ENCODE measurements around the gene GDNF. TPM values are rescaled to one million over a fixed set of nuclear protein-coding genes. Genes with fewer than 3 reads are reported as not detected.
"Not testable (repeated sequence)": the region's sequence is repeated elsewhere in the genome, so short reads cannot be mapped to it uniquely, and the experiment has no call there.

GDNF gene
- total RNA-seq, 1 donor: under 0.01 TPM

GRCh38 chr5:37787742-37788141 is 52.1 kb downstream of the GDNF start:
- no peak for DNase-seq (ENCODE audit: low read depth in 2 of 3, low spot score in 2 of 3)

- DNase-seq (ENCODE audit: low read depth in 2 of 3, low spot score in 2 of 3): no peak
These were observed 52.9 kb downstream of the GDNF start for GRCh38 chr5:37786862-37787519.

- no peak for DNase-seq (ENCODE audit: low read depth in 2 of 3, low spot score in 2 of 3)
These were observed 53.4 kb downstream of the GDNF start for GRCh38 chr5:37786416-37786815.

- DNase-seq (ENCODE audit: low read depth in 2 of 3, low spot score in 2 of 3): not testable (repeated sequence)
These were observed 58.4 kb downstream of the GDNF start for GRCh38 chr5:37781409-37781808.

DNA sequence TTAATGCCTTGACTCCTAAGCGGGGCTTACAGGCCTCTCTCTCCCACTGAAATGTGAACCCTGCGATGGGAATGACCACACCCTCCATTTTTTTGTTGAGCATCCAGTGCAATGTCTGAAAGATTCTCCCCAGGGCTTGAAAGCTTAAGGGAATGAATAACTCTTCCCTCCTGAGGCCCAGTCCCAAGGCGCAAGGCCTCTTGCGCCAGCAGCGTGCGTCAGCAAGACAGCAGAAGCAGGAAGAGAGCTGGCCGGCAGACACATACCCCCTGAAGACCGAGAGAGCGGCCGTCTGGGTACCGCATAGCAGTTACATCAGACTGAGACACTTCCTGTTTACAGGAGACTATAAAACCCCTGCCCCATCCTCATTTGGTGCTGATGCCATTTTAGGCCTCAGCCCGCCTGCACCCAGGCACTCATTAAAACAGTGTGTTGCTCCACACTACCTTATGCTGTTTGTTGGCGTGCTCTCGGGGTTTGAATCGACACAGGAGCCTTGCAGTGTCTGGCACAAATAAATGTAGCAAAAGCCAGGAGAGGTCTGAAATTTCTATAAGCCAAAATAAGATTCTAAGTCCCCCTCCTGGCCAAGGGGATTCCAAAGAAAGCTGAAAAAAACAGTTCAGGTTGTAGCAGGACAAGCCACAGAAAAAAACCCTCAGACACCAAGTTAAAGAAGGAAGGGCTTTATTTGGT is 62.3 kb downstream of the GDNF start:
- no peak for DNase-seq (ENCODE audit: low read depth in 2 of 3, low spot score in 2 of 3)

DNA sequence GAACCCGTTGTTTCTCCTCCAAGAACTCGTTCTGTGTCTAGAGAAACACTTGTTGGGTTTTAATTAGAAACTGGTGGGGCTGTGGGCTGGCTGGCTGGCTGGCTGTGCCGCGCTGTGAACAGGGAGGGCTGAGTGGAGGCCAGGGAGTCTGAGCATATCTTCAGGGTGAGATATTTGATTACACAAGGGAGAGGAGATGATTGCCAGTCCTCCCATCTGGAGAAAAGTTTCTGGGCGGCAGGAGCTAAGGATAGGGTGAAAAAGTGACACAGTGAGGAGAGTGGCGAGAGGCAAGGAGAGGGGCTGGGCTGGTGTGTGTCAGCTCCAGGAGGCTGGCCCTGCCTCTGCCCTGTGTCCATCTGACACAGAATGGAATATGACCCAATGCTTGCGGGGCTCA is 63.0 kb downstream of the GDNF start:
- no peak for DNase-seq (ENCODE audit: low read depth in 2 of 3, low spot score in 2 of 3)

GRCh38 chr5:37774912-37775483 is 64.8 kb downstream of the GDNF start:
- DNase-seq (ENCODE audit: low read depth in 2 of 3, low spot score in 2 of 3): peak in 1 of 3 donors; percentile 19

- DNase-seq (ENCODE audit: low read depth in 2 of 3, low spot score in 2 of 3): no peak
These were observed 66.0 kb downstream of the GDNF start for GRCh38 chr5:37773809-37774208.

DNA sequence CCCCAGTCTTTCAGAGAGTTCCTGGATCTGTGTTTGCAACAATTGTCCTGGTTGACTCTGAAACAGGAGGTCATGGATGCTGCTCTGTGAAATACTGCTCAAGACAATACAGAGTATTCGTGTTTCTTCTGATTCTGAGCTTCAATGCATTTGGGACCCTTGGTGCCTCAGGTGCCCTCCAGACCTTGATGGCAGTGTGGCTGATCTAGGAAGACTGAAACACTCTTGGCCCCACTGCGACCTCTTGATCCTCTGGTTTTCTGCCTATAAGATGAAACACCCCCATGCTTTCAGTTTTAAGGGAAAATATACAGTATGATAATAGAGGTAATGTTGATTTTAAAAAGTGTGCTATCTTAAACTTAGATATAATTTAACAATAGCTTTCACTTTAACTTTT is 67.6 kb downstream of the GDNF start:
- DNase-seq (ENCODE audit: low read depth in 2 of 3, low spot score in 2 of 3): no peak

DNA sequence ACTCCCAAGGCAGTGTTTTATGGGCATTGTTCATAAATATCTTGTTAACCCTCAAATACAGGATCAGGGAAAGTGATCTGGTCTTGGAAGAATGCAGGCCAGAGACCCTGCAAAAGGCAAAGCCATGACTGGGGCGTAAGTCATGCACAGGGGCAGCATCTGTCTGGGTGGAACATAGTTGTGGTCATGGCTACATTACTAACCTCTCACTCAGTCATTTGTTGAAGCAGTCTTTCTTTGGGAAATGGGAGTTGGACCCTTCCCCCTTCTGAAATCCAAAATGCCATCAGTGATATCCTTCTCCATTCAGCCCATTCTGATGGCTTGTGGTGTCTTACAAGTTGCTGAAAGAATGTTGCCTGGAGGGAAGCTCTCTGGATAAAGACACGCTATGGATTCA is 68.1 kb downstream of the GDNF start:
- no peak for DNase-seq (ENCODE audit: low read depth in 2 of 3, low spot score in 2 of 3)

GRCh38 chr5:37771203-37771611 is 68.6 kb downstream of the GDNF start:
- no peak for DNase-seq (ENCODE audit: low read depth in 2 of 3, low spot score in 2 of 3)

- no peak for DNase-seq (ENCODE audit: low read depth in 2 of 3, low spot score in 2 of 3)
These were observed 69.1 kb downstream of the GDNF start for GRCh38 chr5:37770786-37771185.

- no peak for DNase-seq (ENCODE audit: low read depth in 2 of 3, low spot score in 2 of 3)
These were observed 70.0 kb downstream of the GDNF start for GRCh38 chr5:37769840-37770239.

DNA sequence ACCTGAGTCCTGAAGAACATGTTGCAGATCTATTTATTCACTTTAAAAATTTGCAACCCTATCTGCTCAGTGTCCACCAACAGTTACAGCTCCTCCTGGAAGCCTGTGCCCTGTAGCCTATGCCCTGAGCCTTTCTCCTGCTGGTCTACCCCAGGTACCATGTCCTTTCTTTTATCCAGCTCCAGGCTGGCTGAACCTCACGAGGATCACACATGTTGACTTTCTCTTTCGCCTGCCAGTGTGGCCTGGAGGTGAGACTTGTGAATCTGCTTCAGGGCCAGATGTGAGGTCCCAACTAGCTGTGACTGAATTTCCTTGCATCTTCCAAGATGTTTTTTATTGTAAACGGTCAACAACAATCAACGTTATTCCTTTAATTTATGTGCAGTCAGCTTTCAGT is 70.7 kb downstream of the GDNF start:
- DNase-seq (ENCODE audit: low read depth in 2 of 3, low spot score in 2 of 3): no peak

DNA sequence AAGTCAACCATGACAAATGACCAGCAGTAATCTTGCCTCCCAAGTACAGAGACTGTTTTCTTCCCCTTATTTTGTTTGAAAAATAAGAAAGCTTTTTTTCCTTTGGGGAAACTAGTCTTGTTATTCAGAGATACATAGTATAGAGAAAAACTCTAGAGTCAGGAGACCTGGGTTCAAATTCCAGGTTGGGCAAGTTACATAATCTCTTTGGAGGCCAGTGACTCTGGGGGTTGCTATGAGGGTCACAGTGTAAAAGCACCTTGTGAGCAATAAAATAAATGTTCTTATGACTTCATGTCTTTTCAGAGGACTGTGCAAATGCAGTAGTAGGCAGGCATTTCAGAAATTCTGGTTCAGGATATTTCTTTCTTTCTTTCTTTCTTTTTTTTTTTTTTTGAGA is 71.5 kb downstream of the GDNF start:
- DNase-seq (ENCODE audit: low read depth in 2 of 3, low spot score in 2 of 3): no peak

- DNase-seq (ENCODE audit: low read depth in 2 of 3, low spot score in 2 of 3): no peak
These were observed 71.9 kb downstream of the GDNF start for GRCh38 chr5:37767961-37768360.

DNA sequence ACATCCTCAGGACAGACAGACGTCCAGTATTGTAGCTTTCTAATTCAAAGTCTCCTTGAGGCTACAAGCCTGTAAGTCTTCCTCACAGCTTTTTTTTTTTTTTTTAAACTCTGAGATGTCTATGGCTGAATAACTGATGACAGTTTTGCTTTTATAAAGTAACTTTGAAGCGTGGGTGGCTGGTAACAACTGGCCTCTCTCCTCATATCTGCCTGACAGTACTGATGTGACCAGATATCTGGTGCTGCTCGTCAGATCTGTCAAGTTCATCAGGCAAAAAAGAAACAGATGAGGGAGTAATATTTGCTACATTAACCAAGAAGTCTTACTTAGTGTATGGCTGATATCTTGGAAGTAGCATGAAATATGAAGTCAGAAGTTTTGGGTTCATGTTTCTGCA is 72.6 kb downstream of the GDNF start:
- no peak for DNase-seq (ENCODE audit: low read depth in 2 of 3, low spot score in 2 of 3)

Measured in hematopoietic multipotent progenitor cell (in vitro differentiated cells).